ENCODE data around the gene SMIM38. TPM values are rescaled to one million over a fixed set of nuclear protein-coding genes. Genes with fewer than 3 reads are reported as not detected.

Gene SMIM38
- total RNA-seq, 1 experiment from 2014 or later, result not detected

DNA sequence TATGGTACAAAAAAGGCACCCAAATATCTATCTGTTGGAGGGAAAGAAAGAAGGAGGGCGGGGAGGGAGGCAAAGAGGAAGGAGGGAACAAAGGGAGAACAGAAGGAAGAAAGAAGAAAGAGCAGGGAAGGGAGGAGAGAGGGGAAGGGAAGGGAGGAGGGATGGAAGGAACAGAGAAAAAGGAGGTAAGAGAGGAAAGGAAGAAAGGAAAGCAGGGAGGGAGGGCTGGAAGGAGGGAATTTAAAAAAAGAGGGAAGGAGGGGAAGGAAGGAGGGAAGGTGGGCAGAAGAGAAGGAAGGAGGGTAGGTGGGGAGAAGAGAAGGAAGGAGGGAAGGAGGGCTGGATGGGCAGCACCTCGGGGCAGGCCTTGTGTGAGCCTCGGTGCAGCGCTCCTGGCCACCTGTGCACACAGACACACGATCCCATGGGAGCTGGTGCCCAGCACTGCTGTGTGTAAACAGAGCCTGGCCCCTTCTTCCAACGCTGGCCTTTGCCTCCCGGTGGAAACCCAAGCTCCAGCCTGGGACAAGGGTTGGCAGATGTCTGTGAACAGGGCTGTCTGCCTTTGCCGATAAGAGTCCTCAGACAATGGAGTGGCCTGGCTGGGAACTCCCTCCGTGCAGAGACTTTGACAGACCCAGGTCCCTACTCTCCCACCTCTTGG lies 23.2 kb downstream of the SMIM38 start:
- no peak for DNase-seq (ENCODE audit: low spot score)

DNA sequence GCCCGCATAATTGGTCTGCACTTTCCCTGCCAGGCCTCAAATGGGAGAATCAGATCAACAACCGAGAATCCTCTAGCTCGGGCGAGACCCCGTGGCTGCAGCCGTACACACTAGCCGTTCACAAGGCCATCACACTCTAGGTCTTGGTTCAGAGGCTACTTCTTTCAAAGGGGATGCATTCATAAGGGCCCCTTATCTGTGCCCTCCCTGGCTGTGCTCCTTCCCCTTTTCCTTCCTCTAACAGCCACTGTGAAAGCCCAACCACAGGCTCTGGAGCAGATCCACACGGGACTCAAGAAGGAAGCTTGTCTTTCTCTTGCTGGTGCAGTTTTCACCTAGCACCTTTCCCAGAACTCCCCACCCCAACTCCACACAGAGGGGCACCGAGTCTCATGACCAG lies 24.5 kb downstream of the SMIM38 start:
- DNase-seq (ENCODE audit: low spot score), result no peak

DNA sequence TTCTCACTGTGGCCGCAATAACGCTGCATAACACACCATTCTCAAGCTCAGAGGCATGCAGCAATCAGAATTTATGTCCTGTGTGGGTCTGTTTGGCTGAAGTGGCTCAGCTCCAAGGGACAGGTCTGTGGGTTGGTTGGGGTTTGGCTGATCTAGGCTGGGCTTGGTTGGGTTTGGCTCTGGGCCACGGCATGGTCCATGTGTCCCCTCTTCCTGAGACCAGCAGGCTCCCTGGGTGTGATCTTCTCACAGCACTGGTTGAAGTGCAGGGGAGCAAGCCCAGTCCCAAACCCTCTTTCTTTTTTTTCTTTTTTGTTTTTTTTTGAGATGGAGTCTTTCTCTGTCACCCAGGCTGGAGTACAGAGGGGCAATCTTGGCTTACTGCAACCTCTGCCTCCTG lies 25.0 kb downstream of the SMIM38 start:
- DNase-seq (ENCODE audit: low spot score), result no peak

DNA sequence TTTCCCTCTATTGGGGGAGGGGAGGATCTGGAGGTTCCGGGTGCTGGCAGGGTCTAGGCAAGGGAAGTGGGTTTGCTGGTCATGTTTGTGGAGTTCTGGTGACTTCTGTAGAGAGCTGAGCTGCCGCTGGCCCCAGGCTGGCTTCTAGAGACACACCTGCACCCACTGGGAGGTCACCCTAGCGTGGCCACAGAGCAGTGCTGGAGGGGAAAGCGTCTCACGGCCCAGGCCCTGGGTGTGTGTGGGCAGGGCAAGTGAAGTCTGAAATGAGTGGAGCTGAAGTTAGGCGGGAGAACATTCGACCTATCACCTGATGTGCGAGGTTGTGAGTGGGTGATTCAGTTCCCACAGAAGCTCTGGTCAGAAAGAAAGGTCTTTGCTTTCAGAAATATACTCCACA lies 27.9 kb downstream of the SMIM38 start:
- DNase-seq (ENCODE audit: low spot score), result no peak

DNA sequence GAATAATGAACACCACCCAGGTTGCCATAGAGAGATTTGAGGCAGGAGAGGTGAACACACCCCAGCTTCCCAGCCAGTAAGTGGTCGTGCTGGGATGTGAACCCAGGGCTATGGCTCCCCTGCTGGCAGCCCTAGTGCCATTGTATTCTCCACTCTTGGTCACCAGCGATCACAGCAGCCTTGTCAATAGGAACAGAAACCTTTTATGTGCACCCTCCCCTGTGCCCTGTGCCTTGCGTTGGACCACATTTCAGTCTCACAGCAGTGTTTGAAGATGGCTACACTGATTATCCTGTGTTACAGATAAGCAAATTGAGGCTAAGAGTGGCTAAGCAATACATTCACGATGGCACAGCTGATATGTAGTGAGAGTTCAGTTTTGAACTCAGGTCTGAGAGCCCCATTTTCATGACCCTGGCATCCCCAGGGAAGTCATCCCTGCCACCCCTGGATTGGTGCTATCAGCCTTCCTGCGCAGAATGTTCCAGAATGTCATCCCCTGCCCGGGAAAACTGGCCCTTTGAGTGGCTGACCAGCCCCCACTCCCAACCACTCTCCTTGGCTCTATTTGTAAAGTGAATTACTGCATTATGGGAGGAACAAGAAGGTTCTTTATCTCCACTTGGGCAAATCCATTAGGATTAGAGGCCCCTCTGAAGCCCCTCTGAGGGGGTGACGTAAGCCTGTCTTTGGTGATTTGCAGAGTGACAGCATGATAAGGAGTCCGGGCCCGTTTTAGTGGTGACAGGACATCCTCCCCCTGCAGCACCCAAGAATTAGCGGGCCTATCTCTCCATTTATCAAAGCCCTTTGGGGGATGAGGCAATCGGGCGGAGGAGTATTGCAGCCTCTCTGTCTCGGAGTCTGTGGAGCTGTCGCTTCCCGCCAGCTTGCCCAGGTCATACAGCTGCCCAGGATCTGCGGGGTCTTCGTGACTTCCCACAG lies 30.9 kb downstream of the SMIM38 start:
- DNase-seq (ENCODE audit: low spot score), result no peak

DNA sequence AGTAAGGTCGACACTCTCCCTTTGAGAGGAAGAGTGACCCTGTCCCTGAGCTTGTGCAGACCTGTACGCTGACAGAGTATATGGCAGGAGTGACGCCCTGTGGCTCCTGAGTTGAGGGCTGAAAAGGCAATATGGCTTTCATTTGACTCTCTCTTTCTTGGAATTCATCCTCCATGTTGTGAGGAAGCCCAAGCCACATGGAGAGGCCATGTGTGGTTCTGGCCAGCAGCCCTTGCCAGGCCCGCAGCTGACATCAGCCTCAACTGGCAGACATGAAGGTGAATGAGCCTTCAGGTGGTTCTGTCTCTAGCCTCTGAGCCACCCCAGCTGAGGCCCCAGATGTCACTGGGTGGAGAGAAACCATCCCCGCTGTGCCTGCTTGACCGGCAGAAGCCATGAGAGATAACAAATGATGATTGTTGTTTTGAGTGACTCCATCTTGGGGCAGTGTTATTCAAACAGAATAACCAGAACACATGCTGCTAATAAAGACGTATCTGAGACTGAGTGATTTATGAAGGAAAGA lies 31.9 kb downstream of the SMIM38 start:
- DNase-seq (ENCODE audit: low spot score), result no peak

DNA sequence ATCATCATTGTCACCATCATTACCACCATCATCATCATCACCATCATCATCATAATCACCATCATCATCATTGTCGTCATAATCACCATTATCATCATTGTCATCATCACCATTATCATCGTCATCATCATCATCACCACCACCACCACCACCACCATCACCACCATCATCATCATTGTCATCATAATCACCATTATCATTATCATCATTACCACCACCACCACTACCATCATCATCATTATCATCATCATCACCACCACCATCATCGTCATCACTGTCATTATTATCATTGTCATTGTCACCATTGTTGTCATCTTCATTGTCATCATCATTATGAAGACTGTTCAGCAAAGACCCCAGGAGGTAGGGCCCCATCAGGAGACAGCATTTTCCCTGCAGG lies 33.3 kb downstream of the SMIM38 start:
- DNase-seq (ENCODE audit: low spot score), result no peak

DNA sequence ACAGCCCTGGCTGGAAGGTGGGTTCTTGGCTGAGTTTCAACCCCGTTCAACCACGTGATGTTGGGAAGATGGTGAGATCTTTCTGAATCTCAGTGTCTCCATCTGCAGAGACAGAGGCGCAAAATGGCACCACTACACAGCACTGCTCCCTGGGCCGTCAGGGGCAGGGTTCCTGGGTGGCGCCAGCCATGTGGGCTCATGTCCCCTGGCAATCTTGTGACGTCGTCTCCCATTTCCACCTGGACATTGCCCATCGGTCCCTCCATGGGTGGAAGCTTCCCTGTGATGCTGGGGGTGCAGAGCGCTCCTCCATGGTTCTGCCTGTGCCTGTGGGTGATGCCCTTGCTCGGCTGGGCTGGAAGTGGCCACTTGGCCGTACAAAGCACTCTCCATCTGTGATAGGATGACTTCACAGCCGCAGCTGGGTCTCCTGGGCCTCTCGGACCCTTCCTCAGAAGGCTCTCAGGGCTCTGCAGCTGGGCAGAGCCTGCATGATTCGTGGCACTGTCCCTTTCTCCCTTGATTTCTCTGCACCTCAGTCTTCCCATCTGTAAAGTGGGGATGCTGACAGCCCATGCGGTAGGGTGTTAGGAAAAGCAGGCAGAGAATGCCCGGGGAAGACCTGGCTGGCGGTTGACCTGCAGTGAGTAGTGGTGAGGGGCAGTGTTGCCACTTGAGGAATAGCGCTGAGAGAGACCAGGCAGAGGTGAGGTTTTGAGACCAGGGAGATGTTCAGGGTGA lies 35.2 kb downstream of the SMIM38 start:
- no peak for DNase-seq (ENCODE audit: low spot score)

DNA sequence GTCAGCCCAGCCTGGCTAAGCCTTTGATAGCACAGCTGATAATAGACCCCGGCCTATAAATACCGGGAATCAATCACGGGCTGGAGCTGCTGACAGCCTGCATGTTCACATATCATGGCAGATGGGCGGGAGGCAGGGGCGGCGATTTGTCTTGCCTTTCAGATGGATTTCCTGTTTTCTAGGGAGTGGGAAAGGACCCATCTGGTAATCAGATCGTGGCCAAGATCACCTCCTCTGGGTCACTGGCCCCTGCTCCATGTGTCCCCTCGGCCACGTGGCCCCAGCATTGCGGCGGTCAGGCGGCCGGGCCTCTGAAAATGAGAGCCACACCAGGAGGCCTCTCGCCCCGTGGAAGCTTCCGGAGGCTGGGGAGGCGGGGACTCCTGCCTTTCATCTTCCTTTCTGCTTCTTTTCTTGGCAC lies 36.6 kb downstream of the SMIM38 start:
- no peak for DNase-seq (ENCODE audit: low spot score)

DNA sequence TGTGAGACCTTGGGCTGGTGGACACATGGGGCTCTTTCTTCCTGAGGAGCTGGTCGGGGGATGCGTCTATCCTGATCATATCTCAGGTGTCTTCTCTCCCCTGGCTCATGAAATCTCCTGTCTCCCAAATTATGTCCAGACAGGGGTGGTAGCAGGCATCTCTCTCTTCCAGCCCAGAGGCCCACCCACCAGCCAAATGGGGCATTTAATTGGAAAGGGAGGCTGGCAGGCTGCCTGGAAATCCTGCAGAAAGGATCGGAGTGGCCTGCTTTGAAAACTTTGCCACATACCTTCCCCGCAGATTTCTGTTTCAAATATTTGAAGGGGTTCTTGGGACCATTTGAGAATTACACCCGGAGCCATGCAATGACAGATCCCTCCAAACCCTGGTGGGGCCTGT lies 37.4 kb downstream of the SMIM38 start:
- no peak for DNase-seq (ENCODE audit: low spot score)

DNA sequence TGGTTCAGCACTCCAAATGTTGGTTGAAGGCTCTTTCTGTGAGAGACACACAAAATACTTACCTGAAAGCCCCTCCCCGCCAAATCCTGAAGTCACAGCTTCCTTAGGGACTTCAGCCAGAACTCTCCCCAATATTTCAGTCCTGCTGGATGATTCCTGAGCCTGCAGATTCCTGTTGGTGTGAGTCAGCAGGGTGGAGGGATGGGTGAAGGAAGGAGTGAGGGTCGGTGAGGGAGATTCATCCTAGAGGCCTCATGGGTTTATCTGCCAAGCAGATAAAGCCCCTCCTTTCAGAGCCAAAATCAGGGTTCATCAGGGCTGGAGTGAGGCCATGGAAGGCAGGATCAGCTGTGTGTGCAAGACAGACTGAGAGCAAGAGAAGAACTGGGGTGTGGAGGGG lies 37.9 kb downstream of the SMIM38 start:
- no peak for DNase-seq (ENCODE audit: low spot score)

DNA sequence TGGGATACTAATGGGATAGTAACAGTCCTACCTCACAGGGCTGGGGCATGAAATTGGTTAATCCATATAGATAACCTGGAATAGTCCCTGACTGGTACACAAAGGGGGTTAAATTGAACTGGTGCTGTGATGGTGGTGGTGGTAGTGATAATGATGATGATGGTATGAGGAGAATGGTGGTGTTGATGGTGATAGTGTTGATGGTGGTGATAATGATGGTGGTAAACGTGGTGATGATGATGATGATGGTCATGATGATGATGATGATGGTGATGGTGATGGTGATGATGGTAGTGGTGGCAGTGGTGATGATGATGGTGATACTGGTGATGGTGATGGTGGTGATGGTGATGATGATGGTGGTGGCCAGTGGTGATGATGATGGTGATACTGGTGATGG lies 38.7 kb downstream of the SMIM38 start:
- no peak for DNase-seq (ENCODE audit: low spot score)

DNA sequence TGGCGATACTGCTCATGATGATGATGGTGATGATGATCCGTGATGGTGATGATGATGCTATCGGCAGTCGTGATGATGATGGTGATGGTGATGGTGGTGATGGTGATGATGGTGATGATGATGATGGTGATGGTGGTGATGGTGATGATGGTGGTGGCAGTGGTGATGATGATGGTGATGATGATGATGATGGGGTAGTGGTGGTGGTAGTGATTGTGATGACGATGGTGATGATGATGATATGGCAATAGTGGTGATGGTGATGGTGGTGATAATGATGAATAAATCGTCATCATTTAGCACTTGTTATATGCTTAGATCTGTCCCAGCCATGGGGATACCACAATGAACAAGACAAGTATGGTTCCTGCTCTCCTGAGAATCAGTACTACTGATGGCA lies 39.2 kb downstream of the SMIM38 start:
- DNase-seq (ENCODE audit: low spot score), result no peak

DNA sequence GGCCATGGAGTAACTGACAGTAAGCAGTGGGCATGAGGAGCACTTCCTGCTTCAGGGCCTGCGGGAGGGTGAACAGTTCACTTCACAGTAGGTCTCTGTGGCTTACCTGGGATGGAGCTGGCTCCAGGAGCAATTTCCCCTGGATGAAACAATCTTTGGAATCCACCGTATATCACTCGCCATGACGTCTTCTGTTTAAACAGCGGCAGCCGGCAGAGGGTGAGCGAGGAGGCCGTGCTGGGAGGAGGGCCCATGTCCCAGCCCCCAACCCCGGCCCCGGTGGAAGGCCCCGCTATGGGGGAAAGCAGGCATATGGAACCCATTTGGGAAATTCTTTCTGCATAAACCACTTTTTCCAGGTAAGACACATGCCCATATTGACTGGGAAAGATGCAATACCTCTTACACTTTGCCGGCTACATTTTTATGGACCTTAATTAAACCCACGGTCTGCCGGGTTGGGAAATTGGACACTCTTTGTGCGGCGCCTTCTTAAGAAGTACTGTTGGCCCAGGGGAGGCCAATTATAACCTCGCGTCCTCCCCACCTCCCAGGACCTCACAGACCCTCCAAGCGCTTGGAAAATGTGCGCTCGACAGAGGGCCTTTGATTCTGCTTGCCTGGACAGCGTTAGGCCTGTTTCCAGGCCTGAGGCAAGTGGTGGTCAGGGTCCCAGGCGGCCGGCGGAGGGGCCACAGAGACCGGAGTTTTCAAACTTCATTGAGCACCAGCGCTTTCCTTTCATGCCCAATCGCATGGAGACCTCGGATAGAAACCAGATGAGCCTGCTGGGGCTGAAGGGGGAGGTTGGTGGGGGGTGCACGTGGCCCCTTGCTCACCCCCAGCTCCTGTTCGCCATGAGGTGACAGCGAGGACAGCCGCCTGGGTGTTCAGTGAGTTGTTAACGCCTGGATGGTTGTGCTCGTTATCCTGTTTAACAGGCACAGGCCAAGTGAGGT lies 40.4 kb downstream of the SMIM38 start:
- DNase-seq (ENCODE audit: low spot score), result no peak

DNA sequence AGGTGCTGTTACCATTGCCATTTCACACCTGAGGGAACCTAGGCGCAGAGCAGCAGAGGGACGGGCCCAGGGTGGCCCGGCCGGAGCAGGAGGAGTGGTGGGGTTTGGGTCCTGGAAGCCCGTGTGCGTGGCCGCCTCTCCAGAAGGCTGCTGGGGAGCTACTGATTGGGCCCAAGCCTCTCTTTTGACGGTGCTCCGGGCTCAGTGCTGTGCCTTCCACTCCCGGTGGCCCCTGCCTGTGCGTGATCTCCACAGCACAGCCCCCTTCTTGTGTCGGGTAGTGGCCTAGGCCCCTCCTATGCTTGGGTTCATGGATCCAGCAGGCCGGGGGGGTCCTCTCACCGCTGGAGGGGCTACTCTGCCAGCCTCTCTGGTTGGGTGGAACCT lies 41.0 kb downstream of the SMIM38 start:
- DNase-seq (ENCODE audit: low spot score), result no peak

DNA sequence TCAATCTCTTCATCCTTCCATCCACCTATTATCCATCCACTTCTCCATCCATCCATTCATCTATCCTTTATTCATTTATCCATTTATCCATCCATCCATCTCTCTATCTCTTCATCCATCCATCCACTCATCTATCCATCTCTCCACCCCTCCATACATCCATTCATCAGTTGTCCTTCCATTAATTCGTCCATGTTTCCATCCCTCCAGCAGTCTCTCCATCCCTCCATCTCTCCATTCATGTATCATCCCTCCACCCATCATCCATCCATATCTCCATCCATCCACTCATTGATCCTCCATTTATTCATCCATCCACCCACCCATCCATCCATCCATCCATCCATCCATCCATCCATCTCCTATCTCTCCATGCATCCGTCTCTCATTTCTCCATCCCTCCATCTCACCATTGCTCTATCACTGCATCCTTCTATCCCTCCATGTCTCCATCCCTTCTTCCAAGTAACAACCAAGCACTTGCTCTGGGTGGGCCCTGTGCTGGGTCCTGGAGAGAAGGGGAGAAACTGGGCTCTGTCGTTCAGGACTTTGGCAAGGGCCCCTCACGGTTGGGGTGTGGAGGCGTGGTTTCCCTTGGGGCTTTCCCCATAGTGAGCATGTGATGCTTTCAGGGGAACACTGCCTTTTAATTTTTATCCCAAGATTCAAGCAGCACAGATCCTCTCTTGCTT lies 43.3 kb downstream of the SMIM38 start:
- DNase-seq (ENCODE audit: low spot score), result no peak

DNA sequence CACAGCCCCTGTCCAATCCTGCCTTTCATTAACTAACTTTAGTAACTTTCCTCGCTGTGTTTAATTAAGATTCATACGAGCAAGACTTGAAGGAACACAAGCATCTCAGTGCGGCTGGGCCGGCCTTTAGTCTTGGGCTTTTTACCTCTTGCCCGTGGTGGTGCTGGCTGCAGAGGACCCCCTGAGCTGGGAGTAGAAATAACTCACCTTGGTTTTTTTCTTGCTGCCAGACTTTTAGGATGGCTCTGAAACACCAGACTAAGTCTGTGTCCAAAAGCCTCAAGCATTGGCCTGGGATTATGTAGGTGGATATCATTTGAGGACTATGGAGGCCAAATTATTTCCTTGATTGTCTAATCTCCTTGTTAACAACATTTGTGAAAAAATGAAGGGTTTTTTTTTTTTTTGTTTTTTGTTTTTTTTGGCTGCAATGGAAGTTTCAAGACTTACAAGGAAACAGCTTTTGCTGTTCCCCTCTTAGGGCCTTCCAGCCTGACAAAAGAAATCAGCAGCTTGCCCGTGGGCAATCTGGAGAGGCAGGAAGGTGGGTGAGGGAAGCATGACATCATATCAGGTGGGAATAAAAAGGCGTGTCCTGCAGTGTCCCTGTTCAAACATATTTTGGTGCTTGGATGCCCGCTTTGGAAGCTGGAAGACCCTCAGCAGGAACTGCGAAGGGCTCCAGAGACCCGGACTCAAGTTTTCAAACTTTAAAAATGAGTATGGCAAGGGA lies 44.0 kb downstream of the SMIM38 start:
- no peak for DNase-seq (ENCODE audit: low spot score)

DNA sequence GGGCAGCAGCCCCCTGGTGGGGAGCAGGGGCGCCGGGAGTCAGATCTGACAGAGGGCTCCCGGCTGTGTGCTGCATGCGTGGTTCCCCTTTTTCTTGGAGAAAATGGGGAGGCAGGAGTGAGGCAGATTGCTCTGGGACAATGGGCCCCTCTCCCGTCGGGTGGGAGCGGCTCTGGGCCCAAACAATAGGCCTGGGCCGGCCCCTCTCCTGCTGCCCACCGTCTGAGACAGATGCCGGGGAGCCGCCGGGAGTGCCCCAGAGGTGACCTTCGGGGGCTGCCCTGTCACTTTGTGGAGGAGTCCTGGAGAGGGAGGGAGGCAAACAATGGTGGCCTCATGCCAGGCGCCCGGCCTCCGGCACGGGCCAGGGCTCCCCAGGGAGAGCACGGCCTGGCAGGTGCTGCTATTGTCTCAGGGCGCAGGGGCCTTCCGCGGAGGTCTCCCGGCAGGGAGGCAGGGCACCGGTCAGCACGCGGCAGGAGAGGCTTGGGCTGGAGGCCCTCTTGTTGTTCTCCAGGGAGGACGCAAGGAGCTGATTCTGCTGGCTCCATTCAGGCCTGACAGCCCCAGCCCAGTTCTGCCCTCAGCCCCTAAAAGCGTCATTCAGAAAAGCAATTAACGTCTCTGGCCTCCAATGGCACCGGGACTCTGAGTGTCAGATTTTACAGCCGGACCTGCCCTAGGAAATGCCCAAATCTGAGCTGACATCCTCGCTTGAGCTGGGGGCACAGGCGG lies 44.8 kb downstream of the SMIM38 start:
- DNase-seq (ENCODE audit: low spot score), result no peak

DNA sequence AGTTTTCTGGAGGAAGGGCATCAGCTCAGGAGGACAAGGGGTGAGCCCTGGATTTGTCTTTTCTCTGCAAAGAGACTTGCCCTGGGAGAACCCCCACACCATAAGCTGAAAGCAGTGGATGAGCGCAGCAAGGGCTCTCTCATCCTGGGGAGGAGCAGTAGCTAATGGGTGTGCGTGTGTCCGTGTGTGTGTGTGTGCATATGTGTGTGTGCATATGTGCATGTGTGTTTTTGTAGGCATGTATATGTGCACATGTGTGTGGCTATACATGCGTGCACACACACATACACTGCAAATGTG lies 45.3 kb downstream of the SMIM38 start:
- DNase-seq (ENCODE audit: low spot score), result no peak
